Astrocyte (in vitro differentiated cells and primary cell): ENCODE data around the gene CELF2.

Source experiments
- EZH2 ChIP-seq: IDR thresholded peaks from 2 replicates; pipeline ENCODE4 v1.6.1; 2012; ENCODE audit warnings: mild to moderate bottlenecking, low read length, inconsistent platforms; ENCODE audit not compliant: insufficient read depth
- TF ChIP-seq, protein P1 (sequence below): IDR thresholded peaks from 2 replicates; pipeline ENCODE4 v1.5.1; 2011; ENCODE audit warnings: low read depth, mild to moderate bottlenecking, inconsistent platforms, low read length, moderate library complexity; ENCODE audit not compliant: insufficient read depth

DNA sequence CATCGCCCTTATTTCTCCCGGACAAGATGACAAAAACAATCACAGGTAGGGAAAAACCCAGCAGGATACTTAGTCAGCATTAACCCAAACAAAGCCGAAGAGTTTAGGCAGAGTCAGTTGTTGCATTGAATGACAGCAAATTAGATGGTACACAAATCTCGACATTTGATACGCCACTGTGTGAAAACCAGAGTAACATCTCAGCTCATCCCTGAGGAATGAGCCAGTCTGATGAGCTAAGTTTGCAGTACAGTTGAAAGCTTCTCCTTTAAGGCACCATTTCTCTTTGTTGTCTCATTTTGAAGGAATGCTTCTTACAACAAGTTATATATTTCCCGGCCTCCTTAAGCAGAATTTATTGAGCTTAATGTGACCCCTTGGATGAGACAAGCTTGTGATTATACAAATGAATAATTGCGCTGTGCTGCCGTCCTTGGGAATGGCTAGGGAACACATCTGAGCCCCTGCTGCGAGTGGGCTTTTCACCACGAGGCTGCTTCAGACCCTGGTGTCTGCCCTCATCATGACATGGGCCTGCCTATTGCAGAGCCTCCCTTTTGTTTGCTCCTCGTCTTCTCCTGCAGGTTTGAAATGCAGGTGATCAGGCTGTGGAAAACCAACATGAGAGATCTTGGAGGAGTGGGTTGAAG, 137.3 kb downstream of the CELF2 start:
- TF ChIP-seq, protein P1, sequence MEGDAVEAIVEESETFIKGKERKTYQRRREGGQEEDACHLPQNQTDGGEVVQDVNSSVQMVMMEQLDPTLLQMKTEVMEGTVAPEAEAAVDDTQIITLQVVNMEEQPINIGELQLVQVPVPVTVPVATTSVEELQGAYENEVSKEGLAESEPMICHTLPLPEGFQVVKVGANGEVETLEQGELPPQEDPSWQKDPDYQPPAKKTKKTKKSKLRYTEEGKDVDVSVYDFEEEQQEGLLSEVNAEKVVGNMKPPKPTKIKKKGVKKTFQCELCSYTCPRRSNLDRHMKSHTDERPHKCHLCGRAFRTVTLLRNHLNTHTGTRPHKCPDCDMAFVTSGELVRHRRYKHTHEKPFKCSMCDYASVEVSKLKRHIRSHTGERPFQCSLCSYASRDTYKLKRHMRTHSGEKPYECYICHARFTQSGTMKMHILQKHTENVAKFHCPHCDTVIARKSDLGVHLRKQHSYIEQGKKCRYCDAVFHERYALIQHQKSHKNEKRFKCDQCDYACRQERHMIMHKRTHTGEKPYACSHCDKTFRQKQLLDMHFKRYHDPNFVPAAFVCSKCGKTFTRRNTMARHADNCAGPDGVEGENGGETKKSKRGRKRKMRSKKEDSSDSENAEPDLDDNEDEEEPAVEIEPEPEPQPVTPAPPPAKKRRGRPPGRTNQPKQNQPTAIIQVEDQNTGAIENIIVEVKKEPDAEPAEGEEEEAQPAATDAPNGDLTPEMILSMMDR = no peak
- TF ChIP-seq EZH2 = no peak
